ENCODE results near the gene CDK5R2.

The CDK5R2 gene

DNA sequence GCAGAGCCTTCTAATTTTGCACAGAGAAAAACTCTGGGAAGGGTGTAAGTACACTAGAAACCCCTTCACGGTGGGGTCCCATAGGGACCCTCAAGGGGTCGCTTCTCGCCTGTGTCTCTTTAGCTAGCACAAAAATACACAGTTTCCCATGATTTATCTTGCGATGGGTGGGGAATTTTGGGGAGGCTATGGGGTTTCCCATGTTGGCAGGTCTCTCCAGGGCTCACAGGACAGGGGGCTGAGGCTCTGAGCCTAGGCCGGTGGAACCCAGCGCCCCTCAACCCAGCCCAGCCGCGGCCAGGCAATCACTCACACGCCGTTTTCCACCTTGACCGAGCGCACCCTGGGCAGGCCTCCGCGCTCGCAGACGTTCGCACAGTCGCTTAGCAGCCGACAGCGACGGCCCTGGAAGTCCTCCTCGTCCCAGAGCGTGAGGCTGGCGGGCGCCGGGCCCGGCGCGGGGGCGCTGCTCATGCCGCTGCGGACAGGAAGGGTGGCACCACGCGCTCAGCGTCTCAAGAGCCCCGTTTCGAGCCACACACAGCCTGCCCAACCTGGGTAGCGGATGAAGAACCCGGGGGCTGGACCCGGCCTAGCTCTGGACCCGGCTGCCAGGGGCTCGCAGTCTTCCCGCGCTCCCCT, 33.4 kb downstream of the CDK5R2 start:
- no peak for DNase-seq
- ChIA-PET POLR2A (no interaction called here), CTCF (interaction anchor here (0.9 to 1.0 kb wide), 2 partner anchors 10 to 13 kb away, joined by 3 to 5 read pairs; no protein-coding TSS in a partner anchor)
- H3K9me3 ChIP-seq (ENCODE audit: control extremely low read depth in 1 of 5, control insufficient read depth in 4 of 5, insufficient read depth in 2 of 5, low read depth in 1 of 5, low read length in 4 of 5) = no peaks in the 10 kb centered on the region
- H3K36me3 ChIP-seq (ENCODE audit: control insufficient read depth in 4 of 4, insufficient read depth in 4 of 4, low read length in 3 of 4) = no peaks in the 10 kb centered on the region
- peaks cover 9 to 99% (median 60%) of the 10 kb centered on the region in 5 experiments for H3K27me3 ChIP-seq (replicated peaks in 2 of 5; ENCODE audit: control insufficient read depth in 4 of 5, insufficient read depth in 5 of 5, low read length in 4 of 5)
- WGBS (ENCODE audit: insufficient coverage) = 3% methylated on average over 23 of the region's 44 CpGs
- H3K4me1 ChIP-seq (ENCODE audit: control extremely low read depth in 1 of 4, control insufficient read depth in 4 of 4, insufficient read depth in 4 of 4, low read length in 3 of 4) = peaks cover 0 to 23% (median 15%) of the 10 kb centered on the region in 4 experiments
- H3K27ac ChIP-seq (ENCODE audit: insufficient read depth in 1 of 2, low read depth in 1 of 2, low read length in 2 of 2, poor library complexity in 1 of 2, severe bottlenecking in 2 of 2) = no peak overlapping the region
- H3K4me3 ChIP-seq (ENCODE audit: control insufficient read depth in 1 of 7, extremely low read depth in 1 of 7, insufficient read depth in 4 of 7, low read depth in 2 of 7, low read length in 6 of 7) = peak overlapping the region in 3 of 7 experiments; percentile 4 to 59 (median 59)

DNA sequence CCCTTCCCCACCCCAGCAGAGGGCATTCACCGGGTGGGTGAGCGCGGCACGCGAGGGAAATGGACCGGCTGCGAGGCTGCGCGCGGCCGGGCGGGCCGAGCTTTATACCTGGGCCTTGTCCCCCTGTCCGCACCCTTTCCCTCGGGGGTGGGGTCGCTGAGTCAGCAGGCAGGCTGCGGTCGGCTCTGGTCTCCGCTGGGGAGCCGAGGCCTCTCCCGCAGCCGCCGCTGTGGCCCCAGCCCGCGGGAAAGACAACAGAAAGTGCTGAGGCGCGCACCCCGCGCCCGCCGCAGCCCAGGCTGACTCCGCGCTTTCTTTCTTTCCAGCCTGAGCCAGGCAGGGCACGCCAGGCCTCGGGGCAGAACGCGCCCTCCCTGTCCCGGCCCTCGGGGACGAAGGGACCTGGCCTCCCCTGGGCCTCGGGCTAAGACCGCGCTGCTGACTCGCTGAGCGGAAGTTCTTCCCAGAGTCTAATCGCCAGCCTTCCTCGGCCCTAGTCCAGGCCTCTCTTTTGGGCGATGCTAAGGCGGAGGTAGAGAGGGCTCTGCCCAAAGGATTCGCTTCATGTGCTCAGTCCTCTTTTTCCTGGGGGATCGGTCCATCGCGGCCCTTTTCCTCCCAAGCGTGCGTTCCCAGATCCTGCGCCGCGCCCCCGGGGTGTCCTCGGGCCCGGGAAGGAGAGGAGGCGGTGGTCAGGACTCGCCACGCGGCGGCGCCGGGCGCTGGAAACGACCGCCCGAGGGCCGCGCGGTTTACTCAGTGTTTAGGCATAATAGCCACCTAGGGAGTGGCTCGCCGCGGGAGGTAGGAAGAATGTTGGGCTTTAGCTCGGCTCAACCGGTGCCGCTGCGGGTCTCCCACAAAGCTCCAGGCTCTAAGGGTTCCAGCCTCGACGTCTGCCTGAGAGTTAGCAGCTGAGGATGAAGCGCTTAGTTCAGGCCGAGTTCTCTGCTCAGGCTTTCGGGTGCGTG, 34.2 kb downstream of the CDK5R2 start, which contains the start of gene CRYBA2:
Gene CRYBA2 (minus strand): TSS at position 78 of the 971 bp plus-strand sequence. CDS start 246 bp downstream, outside the sequence.
- POLR2A ChIA-PET = no interaction called here

DNA sequence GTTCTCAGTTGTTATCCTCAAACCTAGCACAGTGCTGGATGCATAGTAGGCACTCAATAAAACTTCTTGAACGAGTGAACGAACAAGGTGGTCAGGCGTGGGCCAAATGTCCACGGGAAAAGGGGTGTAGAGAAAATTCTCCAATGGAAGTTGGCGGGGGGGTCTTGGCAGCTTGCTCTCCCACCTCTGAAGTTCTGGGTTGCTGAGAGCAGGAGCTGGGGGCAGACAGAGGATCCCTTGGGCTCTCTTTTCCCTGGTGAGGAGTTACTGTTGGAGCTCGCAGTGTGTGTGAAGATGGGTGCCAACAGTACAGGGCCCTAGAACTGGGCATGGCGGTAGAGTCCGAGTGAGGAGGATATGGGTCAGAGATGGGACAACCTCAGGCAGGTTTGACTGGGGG, 36.1 kb downstream of the CDK5R2 start:
- WGBS (ENCODE audit: insufficient coverage) = 29% methylated on average over 6 of the region's 8 CpGs
- H3K27ac ChIP-seq (ENCODE audit: insufficient read depth in 1 of 2, low read depth in 1 of 2, low read length in 2 of 2, poor library complexity in 1 of 2, severe bottlenecking in 2 of 2) = no peak overlapping the region
- ChIA-PET POLR2A (interaction anchor here (0.6 to 0.8 kb wide), 2 partner anchors 13 to 566 kb away, joined by 3 to 4 read pairs; no protein-coding TSS in a partner anchor), CTCF (interaction anchor here (0.9 to 4.2 kb wide), 22 partner anchors 8 to 162 kb away, joined by 3 to 48 read pairs (median 5); partner anchors contain the start of gene FEV)
- no peaks in the 10 kb centered on the region for H3K9me3 ChIP-seq (ENCODE audit: control extremely low read depth in 1 of 5, control insufficient read depth in 4 of 5, insufficient read depth in 2 of 5, low read depth in 1 of 5, low read length in 4 of 5)
- H3K4me1 ChIP-seq (ENCODE audit: control extremely low read depth in 1 of 4, control insufficient read depth in 4 of 4, insufficient read depth in 4 of 4, low read length in 3 of 4) = peaks cover 0 to 23% (median 15%) of the 10 kb centered on the region in 4 experiments
- H3K36me3 ChIP-seq (ENCODE audit: control insufficient read depth in 4 of 4, insufficient read depth in 4 of 4, low read length in 3 of 4) = no peaks in the 10 kb centered on the region
- no peak overlapping the region for H3K4me3 ChIP-seq (ENCODE audit: control insufficient read depth in 1 of 7, extremely low read depth in 1 of 7, insufficient read depth in 4 of 7, low read depth in 2 of 7, low read length in 6 of 7)
- no peak for DNase-seq
- H3K27me3 ChIP-seq (replicated peaks in 2 of 5; ENCODE audit: control insufficient read depth in 4 of 5, insufficient read depth in 5 of 5, low read length in 4 of 5) = peaks cover 9 to 98% (median 68%) of the 10 kb centered on the region in 5 experiments

More for the DNA sequence above, 34.2 kb downstream of the CDK5R2 start, which contains the start of gene CRYBA2:
- 2% methylated on average over 66 of the region's 88 CpGs for WGBS (ENCODE audit: insufficient coverage)
- no peaks in the 10 kb centered on the region for H3K9me3 ChIP-seq (ENCODE audit: control extremely low read depth in 1 of 5, control insufficient read depth in 4 of 5, insufficient read depth in 2 of 5, low read depth in 1 of 5, low read length in 4 of 5)
- CTCF ChIA-PET = interaction anchor here (0.7 to 4.2 kb wide), 13 partner anchors 10 to 160 kb away, joined by 3 to 48 read pairs (median 6); no protein-coding TSS in a partner anchor
- peaks cover 0 to 23% (median 15%) of the 10 kb centered on the region in 4 experiments for H3K4me1 ChIP-seq (ENCODE audit: control extremely low read depth in 1 of 4, control insufficient read depth in 4 of 4, insufficient read depth in 4 of 4, low read length in 3 of 4)
- peak within 1 kb of the TSS in 4 of 7 experiments; percentile 4 to 59 (median 43) for H3K4me3 ChIP-seq (ENCODE audit: control insufficient read depth in 1 of 7, extremely low read depth in 1 of 7, insufficient read depth in 4 of 7, low read depth in 2 of 7, low read length in 6 of 7)
- peak; percentile 28 to 63 (median 58) for DNase-seq
- H3K36me3 ChIP-seq (ENCODE audit: control insufficient read depth in 4 of 4, insufficient read depth in 4 of 4, low read length in 3 of 4) = no peaks in the 10 kb centered on the region
- peaks cover 9 to 99% (median 56%) of the 10 kb centered on the region in 5 experiments for H3K27me3 ChIP-seq (replicated peaks in 2 of 5; ENCODE audit: control insufficient read depth in 4 of 5, insufficient read depth in 5 of 5, low read length in 4 of 5)
- no peak within 1 kb of the TSS for H3K27ac ChIP-seq (ENCODE audit: insufficient read depth in 1 of 2, low read depth in 1 of 2, low read length in 2 of 2, poor library complexity in 1 of 2, severe bottlenecking in 2 of 2)

DNA sequence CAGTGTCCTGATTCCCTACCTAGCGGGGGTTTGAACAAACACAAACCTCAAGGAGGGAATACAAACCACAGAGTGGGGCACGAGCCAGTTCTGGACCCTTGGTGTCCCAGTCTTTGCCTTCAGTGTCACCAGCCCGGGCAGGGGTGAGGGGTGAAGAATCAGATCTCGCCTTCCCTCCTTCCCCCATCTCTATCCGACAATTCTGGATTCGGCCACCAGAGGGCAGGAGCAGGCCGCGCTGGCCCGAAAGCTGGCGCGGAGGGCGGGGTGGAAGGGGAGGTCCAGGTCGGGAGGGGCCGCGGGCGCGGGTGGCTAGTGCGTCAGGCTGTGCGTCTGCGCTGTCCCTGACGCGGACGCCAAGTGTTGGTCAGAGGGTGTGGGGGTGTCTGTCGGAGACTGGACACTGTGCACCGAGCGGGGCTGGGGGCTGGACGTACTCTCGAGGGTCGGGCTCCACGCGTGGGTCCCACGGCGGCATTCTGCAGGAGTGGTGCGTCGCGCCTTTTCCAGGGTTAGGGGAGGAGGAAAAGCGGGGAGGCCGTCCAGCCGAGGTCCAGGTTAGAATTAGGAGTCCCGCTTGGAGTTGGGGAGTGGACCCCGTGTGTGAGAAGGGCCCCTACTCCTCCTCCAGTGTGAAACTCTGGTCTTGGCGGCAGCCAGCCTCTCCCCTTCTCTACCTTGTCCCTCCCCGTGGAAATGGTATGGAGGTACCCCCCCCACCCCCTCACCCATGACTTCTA, 36.7 kb downstream of the CDK5R2 start:
- peaks cover 9 to 98% (median 68%) of the 10 kb centered on the region in 5 experiments for H3K27me3 ChIP-seq (replicated peaks in 2 of 5; ENCODE audit: control insufficient read depth in 4 of 5, insufficient read depth in 5 of 5, low read length in 4 of 5)
- ChIA-PET CTCF (interaction anchor here (1.3 to 4.2 kb wide), 13 partner anchors 8 to 161 kb away, joined by 3 to 48 read pairs (median 8); partner anchors contain the start of gene FEV), POLR2A (interaction anchor here (0.6 to 0.8 kb wide), 2 partner anchors 14 to 565 kb away, joined by 3 to 4 read pairs; no protein-coding TSS in a partner anchor)
- peak; percentile 75 to 83 (median 81) for DNase-seq
- H3K27ac ChIP-seq (ENCODE audit: insufficient read depth in 1 of 2, low read depth in 1 of 2, low read length in 2 of 2, poor library complexity in 1 of 2, severe bottlenecking in 2 of 2) = no peak overlapping the region
- H3K9me3 ChIP-seq (ENCODE audit: control extremely low read depth in 1 of 5, control insufficient read depth in 4 of 5, insufficient read depth in 2 of 5, low read depth in 1 of 5, low read length in 4 of 5) = no peaks in the 10 kb centered on the region
- H3K36me3 ChIP-seq (ENCODE audit: control insufficient read depth in 4 of 4, insufficient read depth in 4 of 4, low read length in 3 of 4) = no peaks in the 10 kb centered on the region
- peak overlapping the region in 3 of 7 experiments; percentile 41 to 54 (median 46) for H3K4me3 ChIP-seq (ENCODE audit: control insufficient read depth in 1 of 7, extremely low read depth in 1 of 7, insufficient read depth in 4 of 7, low read depth in 2 of 7, low read length in 6 of 7)
- WGBS (ENCODE audit: insufficient coverage) = 5% methylated on average over 24 of the region's 43 CpGs
- H3K4me1 ChIP-seq (ENCODE audit: control extremely low read depth in 1 of 4, control insufficient read depth in 4 of 4, insufficient read depth in 4 of 4, low read length in 3 of 4) = peaks cover 0 to 24% (median 16%) of the 10 kb centered on the region in 4 experiments

DNA sequence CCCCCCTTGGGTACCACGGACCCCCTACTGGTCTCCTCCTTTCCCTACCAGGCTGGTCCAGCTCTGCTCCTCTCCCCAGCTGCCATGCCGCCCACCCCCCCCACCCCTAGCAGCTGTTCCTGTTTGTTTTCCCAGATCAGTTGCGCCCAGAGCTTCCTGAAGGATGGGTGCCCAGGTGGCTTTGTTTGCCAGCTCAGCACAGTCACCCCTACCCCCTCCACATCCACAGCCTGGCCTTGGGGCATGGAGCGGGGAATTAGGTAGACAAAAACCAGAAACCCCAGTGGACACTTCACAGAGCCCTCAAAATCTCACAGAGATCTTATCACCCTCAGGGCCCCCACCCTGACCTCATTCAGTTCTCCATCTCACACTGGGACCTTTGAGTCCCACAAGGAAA, 37.5 kb downstream of the CDK5R2 start:
- WGBS (ENCODE audit: insufficient coverage) = 10% methylated on average over 3 of the region's 4 CpGs
- Histone ChIP-seq H3K4me1 (ENCODE audit: control extremely low read depth in 1 of 4, control insufficient read depth in 4 of 4, insufficient read depth in 4 of 4, low read length in 3 of 4) (peaks cover 0 to 32% (median 20%) of the 10 kb centered on the region in 4 experiments), H3K27me3 (replicated peaks in 2 of 5; ENCODE audit: control insufficient read depth in 4 of 5, insufficient read depth in 5 of 5, low read length in 4 of 5) (peaks cover 9 to 98% (median 63%) of the 10 kb centered on the region in 5 experiments), H3K9me3 (ENCODE audit: control extremely low read depth in 1 of 5, control insufficient read depth in 4 of 5, insufficient read depth in 2 of 5, low read depth in 1 of 5, low read length in 4 of 5) (no peaks in the 10 kb centered on the region), H3K27ac (ENCODE audit: insufficient read depth in 1 of 2, low read depth in 1 of 2, low read length in 2 of 2, poor library complexity in 1 of 2, severe bottlenecking in 2 of 2) (no peak overlapping the region), H3K4me3 (ENCODE audit: control insufficient read depth in 1 of 7, extremely low read depth in 1 of 7, insufficient read depth in 4 of 7, low read depth in 2 of 7, low read length in 6 of 7) (no peak overlapping the region), H3K36me3 (ENCODE audit: control insufficient read depth in 4 of 4, insufficient read depth in 4 of 4, low read length in 3 of 4) (no peaks in the 10 kb centered on the region)
- no peak for DNase-seq
- ChIA-PET POLR2A (no interaction called here), CTCF (interaction anchor here (3.1 to 4.2 kb wide), 3 partner anchors 16 to 32 kb away, joined by 9 to 48 read pairs (median 12); no protein-coding TSS in a partner anchor)

DNA sequence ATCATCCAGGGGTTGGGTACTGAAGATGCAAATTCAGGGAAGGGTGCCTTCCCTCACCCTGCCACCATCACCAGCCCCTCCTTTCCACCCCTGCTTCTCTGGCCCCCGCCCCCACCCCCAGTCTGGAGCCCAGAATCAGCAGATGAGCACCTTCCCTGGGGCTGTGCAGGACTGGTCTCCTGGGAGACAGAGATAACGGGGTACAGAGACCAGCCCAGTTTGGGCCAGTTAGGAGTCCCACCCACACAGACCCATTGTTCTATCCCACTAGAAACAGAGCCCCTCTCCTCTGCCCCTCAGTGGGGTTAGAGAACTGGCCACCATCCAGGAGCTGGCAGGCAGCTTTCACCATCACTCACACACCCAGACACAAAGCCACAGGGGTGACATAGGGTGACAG, 38.3 kb downstream of the CDK5R2 start:
- no peak overlapping the region for H3K27ac ChIP-seq (ENCODE audit: insufficient read depth in 1 of 2, low read depth in 1 of 2, low read length in 2 of 2, poor library complexity in 1 of 2, severe bottlenecking in 2 of 2)
- CTCF ChIA-PET = interaction anchor here (1.9 kb wide), 1 partner anchor 40 kb away, joined by 5 read pairs; no protein-coding TSS in a partner anchor
- POLR2A ChIA-PET = no interaction called here
- H3K4me1 ChIP-seq (ENCODE audit: control extremely low read depth in 1 of 4, control insufficient read depth in 4 of 4, insufficient read depth in 4 of 4, low read length in 3 of 4) = peaks cover 0 to 39% (median 25%) of the 10 kb centered on the region in 4 experiments
- no peaks in the 10 kb centered on the region for H3K9me3 ChIP-seq (ENCODE audit: control extremely low read depth in 1 of 5, control insufficient read depth in 4 of 5, insufficient read depth in 2 of 5, low read depth in 1 of 5, low read length in 4 of 5)
- WGBS (ENCODE audit: insufficient coverage) = 60% methylated on average over 1 of the region's 2 CpGs
- no peak overlapping the region for H3K4me3 ChIP-seq (ENCODE audit: control insufficient read depth in 1 of 7, extremely low read depth in 1 of 7, insufficient read depth in 4 of 7, low read depth in 2 of 7, low read length in 6 of 7)
- no peak for DNase-seq
- H3K27me3 ChIP-seq (replicated peaks in 2 of 5; ENCODE audit: control insufficient read depth in 4 of 5, insufficient read depth in 5 of 5, low read length in 4 of 5) = peaks cover 9 to 98% (median 63%) of the 10 kb centered on the region in 5 experiments
- no peaks in the 10 kb centered on the region for H3K36me3 ChIP-seq (ENCODE audit: control insufficient read depth in 4 of 4, insufficient read depth in 4 of 4, low read length in 3 of 4)
